ENCODE data around the gene TTLL7.
"Not testable (repeated sequence)": the region's sequence is repeated elsewhere in the genome, so short reads cannot be mapped to it uniquely, and the experiment has no call there.

Gene TTLL7

DNA sequence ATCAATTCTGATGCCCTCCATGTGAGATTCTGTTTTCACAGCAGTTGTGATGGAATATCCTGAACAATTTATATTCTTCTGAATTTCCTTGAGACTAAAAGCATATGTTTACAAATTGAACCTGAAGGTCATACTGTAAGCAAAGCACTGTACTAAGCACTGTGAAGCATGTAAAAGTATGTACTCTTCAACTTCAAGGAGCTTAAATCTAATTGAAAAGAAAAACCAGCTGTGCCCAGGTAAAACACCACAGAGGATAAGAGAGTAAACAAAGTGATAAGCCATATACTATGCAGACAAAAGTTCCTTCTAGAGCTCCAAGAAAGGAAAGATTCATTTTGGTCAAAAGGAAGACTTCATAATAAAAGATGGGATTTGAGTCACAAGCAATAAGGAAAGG is 71.9 kb downstream of the TTLL7 start:
- H3K9me3 ChIP-seq (ENCODE audit: control insufficient read depth, low read length): no peaks in the 10 kb centered on the region
- H3K4me1 ChIP-seq (ENCODE audit: control insufficient read depth, insufficient read depth, low read length): no peaks in the 10 kb centered on the region
- no peaks in the 10 kb centered on the region for H3K27me3 ChIP-seq (ENCODE audit: control insufficient read depth, insufficient read depth, low read length)
- no peak overlapping the region for H3K9ac ChIP-seq (ENCODE audit: low read length)
- H3K4me3 ChIP-seq (ENCODE audit: low read length): no peak overlapping the region
- H3K36me3 ChIP-seq (ENCODE audit: control insufficient read depth, insufficient read depth, low read length): no peaks in the 10 kb centered on the region

DNA sequence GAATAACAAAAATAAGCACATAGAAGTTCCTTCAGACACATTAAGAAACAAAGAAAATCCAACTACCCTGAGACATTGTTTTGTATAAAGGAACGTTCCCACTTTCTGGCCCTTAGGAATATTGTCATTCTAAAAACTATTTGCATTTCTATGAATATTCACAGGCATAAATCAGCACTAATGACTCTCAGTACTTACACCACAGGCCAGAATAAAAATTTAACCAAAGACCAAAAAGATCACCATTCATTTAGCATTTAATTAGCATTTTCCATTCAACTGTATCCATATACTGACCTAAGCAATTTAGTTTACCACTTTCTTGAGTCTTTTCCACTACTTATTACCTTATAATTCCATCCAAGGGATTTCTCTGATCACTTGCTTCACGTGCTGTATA is 75.4 kb downstream of the TTLL7 start:
- Histone ChIP-seq H3K4me3 (ENCODE audit: low read length) (no peak overlapping the region), H3K9me3 (ENCODE audit: control insufficient read depth, low read length) (no peaks in the 10 kb centered on the region), H3K36me3 (ENCODE audit: control insufficient read depth, insufficient read depth, low read length) (no peaks in the 10 kb centered on the region), H3K9ac (ENCODE audit: low read length) (no peak overlapping the region), H3K4me1 (ENCODE audit: control insufficient read depth, insufficient read depth, low read length) (no peaks in the 10 kb centered on the region), H3K27me3 (ENCODE audit: control insufficient read depth, insufficient read depth, low read length) (no peaks in the 10 kb centered on the region)

DNA sequence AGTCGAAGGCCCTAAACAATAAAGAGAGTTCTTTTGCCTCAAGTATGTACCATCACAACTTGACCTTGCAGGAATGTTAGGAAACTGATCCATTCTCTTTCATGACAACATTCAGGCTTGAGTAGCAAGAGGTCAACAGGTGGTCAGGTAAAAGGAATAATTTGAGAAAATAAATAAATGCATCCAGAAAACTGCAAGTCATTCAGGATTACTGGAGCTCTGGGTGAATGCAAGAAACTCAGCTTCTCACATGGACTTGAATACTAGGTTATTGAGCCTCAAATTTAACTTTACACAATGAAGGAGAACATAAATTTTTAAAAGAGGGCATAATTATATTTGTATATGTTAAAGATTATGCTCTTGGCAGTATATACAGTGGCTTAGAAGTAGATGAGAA is 76.5 kb downstream of the TTLL7 start:
- Histone ChIP-seq H3K9ac (ENCODE audit: low read length) (no peak overlapping the region), H3K27me3 (ENCODE audit: control insufficient read depth, insufficient read depth, low read length) (no peaks in the 10 kb centered on the region), H3K4me1 (ENCODE audit: control insufficient read depth, insufficient read depth, low read length) (no peaks in the 10 kb centered on the region), H3K36me3 (ENCODE audit: control insufficient read depth, insufficient read depth, low read length) (no peaks in the 10 kb centered on the region), H3K4me3 (ENCODE audit: low read length) (no peak overlapping the region), H3K9me3 (ENCODE audit: control insufficient read depth, low read length) (no peaks in the 10 kb centered on the region)

DNA sequence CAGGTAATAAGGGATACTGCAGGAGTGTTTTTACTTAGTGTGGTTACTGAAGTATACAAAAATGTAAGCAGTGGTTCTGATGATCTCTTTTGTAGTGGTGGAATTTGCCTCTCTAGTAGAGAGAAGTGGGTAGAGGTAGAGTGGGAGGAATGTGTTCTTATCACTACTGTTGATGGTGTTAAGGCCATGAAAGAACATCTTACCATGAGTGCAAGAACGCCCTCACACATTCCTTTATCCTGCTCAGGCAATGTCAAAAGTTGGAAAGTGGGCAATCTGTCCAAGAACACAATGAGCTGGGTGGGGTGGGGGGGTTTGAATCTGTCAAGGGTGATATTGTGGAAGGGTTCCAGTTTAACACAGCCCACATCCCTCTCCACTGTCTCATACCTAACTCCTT is 78.6 kb downstream of the TTLL7 start:
- no peaks in the 10 kb centered on the region for H3K9me3 ChIP-seq (ENCODE audit: control insufficient read depth, low read length)
- H3K27me3 ChIP-seq (ENCODE audit: control insufficient read depth, insufficient read depth, low read length): no peaks in the 10 kb centered on the region
- no peak overlapping the region for H3K9ac ChIP-seq (ENCODE audit: low read length)
- H3K4me3 ChIP-seq (ENCODE audit: low read length): no peak overlapping the region
- no peaks in the 10 kb centered on the region for H3K36me3 ChIP-seq (ENCODE audit: control insufficient read depth, insufficient read depth, low read length)
- no peaks in the 10 kb centered on the region for H3K4me1 ChIP-seq (ENCODE audit: control insufficient read depth, insufficient read depth, low read length)

DNA sequence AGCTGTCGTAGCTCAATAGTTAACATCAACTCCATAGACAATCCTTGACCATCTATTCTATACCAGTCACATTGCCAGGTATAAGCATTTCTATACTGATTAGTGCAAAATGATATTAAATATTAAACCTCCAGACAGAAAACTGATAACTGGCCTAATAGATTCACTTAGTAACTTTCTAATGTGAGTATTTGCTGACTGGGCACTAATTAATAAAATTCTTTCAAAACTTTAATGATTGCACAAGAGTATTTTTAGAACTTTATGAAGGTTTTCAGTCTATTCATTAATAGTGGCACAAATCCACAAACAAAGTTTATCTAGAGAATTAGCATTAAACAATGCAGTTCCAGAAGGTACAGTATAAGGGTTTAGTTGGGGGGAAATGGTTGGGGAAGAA is 79.1 kb downstream of the TTLL7 start:
- Histone ChIP-seq H3K4me1 (ENCODE audit: control insufficient read depth, insufficient read depth, low read length) (no peaks in the 10 kb centered on the region), H3K36me3 (ENCODE audit: control insufficient read depth, insufficient read depth, low read length) (no peaks in the 10 kb centered on the region), H3K27me3 (ENCODE audit: control insufficient read depth, insufficient read depth, low read length) (no peaks in the 10 kb centered on the region), H3K4me3 (ENCODE audit: low read length) (no peak overlapping the region), H3K9ac (ENCODE audit: low read length) (no peak overlapping the region), H3K9me3 (ENCODE audit: control insufficient read depth, low read length) (no peaks in the 10 kb centered on the region)

DNA sequence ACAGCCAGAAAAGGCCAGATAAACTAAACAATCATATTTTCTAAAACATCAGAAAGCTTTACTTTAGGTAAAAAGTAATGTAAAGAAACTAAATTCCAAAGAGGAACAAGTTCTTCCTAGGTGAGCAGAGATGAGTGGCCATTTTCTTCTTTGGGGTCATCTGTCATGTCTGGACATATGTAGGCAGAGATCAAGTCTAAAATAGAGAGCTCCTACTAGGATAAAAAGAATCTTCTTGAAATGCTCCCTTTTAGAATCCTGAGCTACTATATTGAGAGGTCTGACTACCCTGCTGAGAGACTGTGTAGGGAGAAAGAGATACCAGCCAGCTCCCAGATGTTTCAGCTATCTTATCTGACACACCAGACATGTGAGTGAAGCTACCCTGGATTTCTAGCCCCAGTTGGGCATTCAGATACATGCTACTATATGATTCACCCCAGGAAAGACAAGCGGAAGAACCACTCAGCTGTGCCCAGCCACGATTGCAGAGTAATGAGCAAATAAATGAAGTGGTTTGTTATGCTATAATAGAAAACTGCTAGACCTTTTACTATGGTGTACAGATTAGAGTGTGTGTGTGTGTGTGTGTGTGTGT is 80.1 kb downstream of the TTLL7 start:
- no peaks in the 10 kb centered on the region for H3K4me1 ChIP-seq (ENCODE audit: control insufficient read depth, insufficient read depth, low read length)
- H3K36me3 ChIP-seq (ENCODE audit: control insufficient read depth, insufficient read depth, low read length): no peaks in the 10 kb centered on the region
- no peaks in the 10 kb centered on the region for H3K9me3 ChIP-seq (ENCODE audit: control insufficient read depth, low read length)
- no peak overlapping the region for H3K9ac ChIP-seq (ENCODE audit: low read length)
- H3K27me3 ChIP-seq (ENCODE audit: control insufficient read depth, insufficient read depth, low read length): no peaks in the 10 kb centered on the region
- H3K4me3 ChIP-seq (ENCODE audit: low read length): no peak overlapping the region

DNA sequence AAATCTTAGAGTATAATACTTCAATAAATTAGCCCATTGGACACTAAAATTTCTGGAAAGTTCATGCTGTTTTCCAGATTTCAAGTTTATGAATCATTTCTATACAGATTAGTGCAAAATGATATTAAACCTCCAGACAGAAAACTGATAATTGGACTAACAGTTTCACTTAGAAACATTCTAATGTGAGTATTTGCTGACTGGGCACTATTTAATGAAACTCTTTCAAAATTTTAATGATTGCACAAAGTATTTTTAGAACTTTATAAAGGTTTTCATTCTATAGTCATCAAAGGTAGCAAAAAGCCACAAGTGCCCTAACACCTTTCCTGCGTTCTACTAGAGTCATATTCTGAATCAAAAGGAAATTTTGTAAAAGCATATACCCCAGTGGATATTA is 81.0 kb downstream of the TTLL7 start:
- no peak overlapping the region for H3K9ac ChIP-seq (ENCODE audit: low read length)
- no peaks in the 10 kb centered on the region for H3K27me3 ChIP-seq (ENCODE audit: control insufficient read depth, insufficient read depth, low read length)
- no peaks in the 10 kb centered on the region for H3K4me1 ChIP-seq (ENCODE audit: control insufficient read depth, insufficient read depth, low read length)
- no peaks in the 10 kb centered on the region for H3K36me3 ChIP-seq (ENCODE audit: control insufficient read depth, insufficient read depth, low read length)
- no peak overlapping the region for H3K4me3 ChIP-seq (ENCODE audit: low read length)
- H3K9me3 ChIP-seq (ENCODE audit: control insufficient read depth, low read length): no peaks in the 10 kb centered on the region

DNA sequence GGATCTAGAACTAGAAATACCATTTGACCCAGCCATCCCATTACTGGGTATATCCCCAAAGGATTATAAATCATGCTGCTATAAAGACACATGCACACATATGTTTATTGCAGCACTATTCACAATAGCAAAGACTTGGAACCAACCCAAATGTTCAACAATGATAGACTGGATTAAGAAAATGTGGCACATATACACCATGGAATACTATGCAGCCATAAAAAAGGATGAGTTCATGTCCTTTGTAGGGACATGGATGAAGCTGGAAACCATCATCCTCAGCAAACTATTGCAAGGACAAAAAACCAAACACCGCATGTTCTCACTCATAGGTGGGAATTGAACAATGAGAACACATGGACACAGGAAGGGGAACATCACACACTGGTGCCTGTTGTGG is 82.8 kb downstream of the TTLL7 start:
- not testable (repeated sequence) for H3K4me3 ChIP-seq (ENCODE audit: low read length); H3K27me3 ChIP-seq (ENCODE audit: control insufficient read depth, insufficient read depth, low read length); H3K36me3 ChIP-seq (ENCODE audit: control insufficient read depth, insufficient read depth, low read length); H3K9ac ChIP-seq (ENCODE audit: low read length); H3K9me3 ChIP-seq (ENCODE audit: control insufficient read depth, low read length); H3K4me1 ChIP-seq (ENCODE audit: control insufficient read depth, insufficient read depth, low read length)

DNA sequence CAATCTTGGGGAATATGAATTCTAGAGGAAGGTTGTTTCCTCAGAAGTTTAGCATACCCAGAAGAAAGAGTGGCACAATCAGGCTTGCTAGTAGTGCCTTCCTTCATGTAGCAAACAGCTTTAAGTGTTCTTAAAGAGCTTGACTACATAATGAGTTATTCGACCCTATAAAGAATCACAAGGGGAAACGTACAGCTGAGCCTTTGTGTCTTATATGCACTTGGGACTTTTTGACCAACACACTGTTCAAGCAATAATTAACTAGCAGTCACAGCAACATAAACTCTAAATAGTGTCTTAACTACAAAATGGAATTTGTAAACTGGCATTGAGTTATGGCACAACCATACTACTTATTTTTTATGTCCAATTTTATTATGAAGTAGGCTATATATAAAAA is 86.1 kb downstream of the TTLL7 start:
- Histone ChIP-seq H3K4me1 (ENCODE audit: control insufficient read depth, insufficient read depth, low read length) (no peaks in the 10 kb centered on the region), H3K9ac (ENCODE audit: low read length) (no peak overlapping the region), H3K36me3 (ENCODE audit: control insufficient read depth, insufficient read depth, low read length) (no peaks in the 10 kb centered on the region), H3K9me3 (ENCODE audit: control insufficient read depth, low read length) (no peaks in the 10 kb centered on the region), H3K27me3 (ENCODE audit: control insufficient read depth, insufficient read depth, low read length) (no peaks in the 10 kb centered on the region), H3K4me3 (ENCODE audit: low read length) (no peak overlapping the region)

DNA sequence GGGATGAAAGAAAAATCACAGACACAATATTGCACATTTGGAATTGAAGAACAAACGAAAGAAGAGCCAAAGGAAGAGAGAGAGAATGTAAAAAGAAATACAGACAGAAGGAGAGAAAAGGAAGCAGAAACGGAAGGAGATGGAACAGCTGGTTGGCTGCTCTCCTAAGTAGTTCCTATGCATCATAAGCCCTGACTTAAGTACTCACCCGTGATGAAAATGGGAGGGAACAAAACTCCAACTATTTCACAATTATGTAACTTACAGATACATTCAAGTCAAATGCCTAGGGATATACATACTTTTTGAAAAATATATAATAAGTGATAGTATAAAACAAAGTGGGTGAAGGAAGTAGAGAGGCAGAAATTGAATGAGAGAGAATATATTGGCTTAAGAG is 88.5 kb downstream of the TTLL7 start:
- Histone ChIP-seq H3K4me3 (ENCODE audit: low read length) (no peak overlapping the region), H3K36me3 (ENCODE audit: control insufficient read depth, insufficient read depth, low read length) (no peaks in the 10 kb centered on the region), H3K9ac (ENCODE audit: low read length) (no peak overlapping the region), H3K4me1 (ENCODE audit: control insufficient read depth, insufficient read depth, low read length) (no peaks in the 10 kb centered on the region), H3K27me3 (ENCODE audit: control insufficient read depth, insufficient read depth, low read length) (no peaks in the 10 kb centered on the region), H3K9me3 (ENCODE audit: control insufficient read depth, low read length) (no peaks in the 10 kb centered on the region)

DNA sequence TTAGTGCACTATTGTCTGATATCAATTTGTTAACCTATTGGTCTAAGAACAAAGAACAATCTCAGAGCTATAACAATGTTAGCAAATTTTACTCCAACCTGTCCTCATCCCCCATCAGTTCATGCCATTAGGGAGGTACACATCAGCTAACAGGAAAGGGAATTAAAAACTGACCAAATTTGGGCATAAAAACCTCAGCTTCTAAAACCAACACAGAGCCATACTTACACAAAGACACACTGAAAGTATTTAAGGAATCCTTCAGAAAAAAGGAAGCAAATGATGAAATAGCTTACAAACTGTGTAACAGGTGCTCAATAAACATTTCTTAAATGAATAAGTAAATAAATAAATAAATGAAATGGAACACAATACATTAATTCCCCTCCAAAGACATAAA is 89.2 kb downstream of the TTLL7 start:
- no peak overlapping the region for H3K4me3 ChIP-seq (ENCODE audit: low read length)
- no peaks in the 10 kb centered on the region for H3K4me1 ChIP-seq (ENCODE audit: control insufficient read depth, insufficient read depth, low read length)
- H3K27me3 ChIP-seq (ENCODE audit: control insufficient read depth, insufficient read depth, low read length): no peaks in the 10 kb centered on the region
- no peak overlapping the region for H3K9ac ChIP-seq (ENCODE audit: low read length)
- H3K36me3 ChIP-seq (ENCODE audit: control insufficient read depth, insufficient read depth, low read length): no peaks in the 10 kb centered on the region
- H3K9me3 ChIP-seq (ENCODE audit: control insufficient read depth, low read length): no peaks in the 10 kb centered on the region

DNA sequence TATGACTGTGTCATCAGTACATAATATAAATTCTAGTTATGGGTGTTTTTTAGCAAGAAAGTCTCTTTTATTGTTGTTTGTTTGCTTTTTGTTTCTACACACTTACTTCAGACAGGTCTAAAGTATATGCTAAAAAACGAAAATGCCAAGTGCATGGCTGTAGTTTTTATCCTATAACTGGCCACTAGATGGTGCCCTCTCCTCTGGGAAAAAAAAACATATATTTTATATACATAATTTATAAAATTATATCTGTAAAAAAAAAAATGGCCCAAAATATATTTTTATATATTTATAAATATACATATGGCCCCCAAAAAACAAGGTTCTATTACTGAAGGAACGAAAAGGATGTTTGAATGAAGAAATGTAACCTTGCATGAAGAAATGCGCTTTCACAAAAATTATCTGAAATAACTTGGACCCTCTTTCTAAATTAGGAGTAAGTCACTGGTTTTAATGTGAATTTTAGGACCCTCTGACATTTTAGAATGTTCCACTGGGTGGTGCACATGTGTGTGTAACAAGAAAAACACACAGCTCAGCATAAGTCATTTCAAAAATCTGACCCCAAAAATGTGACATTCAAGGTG is 93.5 kb downstream of the TTLL7 start:
- Histone ChIP-seq H3K36me3 (ENCODE audit: control insufficient read depth, insufficient read depth, low read length) (no peaks in the 10 kb centered on the region), H3K4me3 (ENCODE audit: low read length) (no peak overlapping the region), H3K9me3 (ENCODE audit: control insufficient read depth, low read length) (no peaks in the 10 kb centered on the region), H3K4me1 (ENCODE audit: control insufficient read depth, insufficient read depth, low read length) (peaks cover 11% of the 10 kb centered on the region), H3K9ac (ENCODE audit: low read length) (no peak overlapping the region), H3K27me3 (ENCODE audit: control insufficient read depth, insufficient read depth, low read length) (no peaks in the 10 kb centered on the region)

All from mucosa of stomach (tissue), 1 donor.